IMR-90 (cell line): ENCODE measurements around the gene DOHH. TPM values are rescaled to one million over a fixed set of nuclear protein-coding genes. Genes with fewer than 3 reads are reported as not detected.

Experiments
- ATAC-seq: fragments of 200-7000 bp; cut with Tn5 transposase; 2 replicates; pipeline ENCODE4 v1.9.1; 2020; ENCODE audit warnings: low read depth, mild to moderate bottlenecking, moderate library complexity
- BruUV-seq: library from RNA; stranded (reverse); fragments of 400-500 nt; replicated peaks from 2 replicates; lab custom pipeline; 2021; lab: Mats Ljungman, UMichigan
- CTCF ChIA-PET: fragments of 300-600 bp; formaldehyde crosslinking; extraction: SDS; loops from one replicate; lab custom pipeline; 2021; ENCODE audit warnings: antibody characterized with exemption; lab: Yijun Ruan, JAX
- POLR2A ChIA-PET: fragments of 300-600 bp; sonication (Branson Sonifier 250); formaldehyde crosslinking; loops from one replicate; lab custom pipeline; 2022; ENCODE audit warnings: antibody characterized with exemption; ENCODE audit not compliant: unreplicated experiment; lab: Charles Lee
- DNase-seq: peaks from one replicate; pipeline ENCODE4 v3.0.0; 2013
- H2AFZ ChIP-seq: replicated peaks from 2 replicates; pipeline ENCODE3; 2013; ENCODE audit warnings: low read length, mild to moderate bottlenecking; ENCODE audit not compliant: poor library complexity
- H2AK5ac ChIP-seq: 2 replicates; pipeline ENCODE4 v1.6.1; 2013; ENCODE audit warnings: low read depth, low read length, inconsistent platforms
- H2AK9ac ChIP-seq: replicated peaks from 2 replicates; pipeline ENCODE3; 2013; ENCODE audit warnings: mild to moderate bottlenecking, low read depth, low read length, moderate library complexity; ENCODE audit not compliant: poor library complexity
- H2BK120ac ChIP-seq: 2 replicates; pipeline ENCODE4 v1.6.1; 2013; ENCODE audit warnings: low read depth, low read length, inconsistent platforms
- H2BK15ac ChIP-seq: 3 replicates; pipeline ENCODE4 v1.6.1; 2013; ENCODE audit warnings: low read depth, low read length, inconsistent platforms
- H2BK20ac ChIP-seq: 2 replicates; pipeline ENCODE4 v1.6.1; 2013; ENCODE audit warnings: low read depth, mild to moderate bottlenecking, inconsistent platforms, low read length, moderate library complexity
- H2BK5ac ChIP-seq: 2 replicates; pipeline ENCODE4 v1.6.1; 2013; ENCODE audit warnings: mild to moderate bottlenecking, low read depth, low read length, inconsistent platforms; ENCODE audit not compliant: poor library complexity, severe bottlenecking
- H3K14ac ChIP-seq: replicated peaks from 2 replicates; pipeline ENCODE4 v1.6.1; 2013; ENCODE audit warnings: low read depth, low read length, inconsistent platforms
- H3K18ac ChIP-seq: 2 replicates; pipeline ENCODE4 v1.6.1; 2013; ENCODE audit warnings: low read depth, low read length, control low read depth
- H3K23ac ChIP-seq: 2 replicates; pipeline ENCODE4 v1.6.1; 2013; ENCODE audit warnings: low read depth, low read length, inconsistent platforms
- H3K27ac ChIP-seq: 2 replicates; pipeline ENCODE4 v1.5.1; 2013; ENCODE audit warnings: mild to moderate bottlenecking, control low read depth, low read length; ENCODE audit not compliant: insufficient read depth
- H3K27me3 ChIP-seq: 2 replicates; pipeline ENCODE4 v1.6.1; 2013; ENCODE audit warnings: low read length; ENCODE audit not compliant: control insufficient read depth, insufficient read depth
- H3K36me3 ChIP-seq: 2 replicates; pipeline ENCODE4 v1.6.1; 2013; ENCODE audit warnings: low read length, mixed read lengths; ENCODE audit not compliant: control insufficient read depth, insufficient read depth
- H3K4ac ChIP-seq: 2 replicates; pipeline ENCODE4 v1.6.1; 2013; ENCODE audit warnings: low read depth, low read length, inconsistent platforms
- H3K4me1 ChIP-seq: 2 replicates; pipeline ENCODE4 v1.6.1; 2013; ENCODE audit warnings: low read length, mixed read lengths; ENCODE audit not compliant: control insufficient read depth, insufficient read depth
- H3K4me2 ChIP-seq: 2 replicates; pipeline ENCODE4 v1.6.1; 2013; ENCODE audit warnings: low read depth, mild to moderate bottlenecking, control low read depth, low read length, moderate library complexity
- H3K4me3 ChIP-seq: 2 replicates; pipeline ENCODE4 v1.5.1; 2013; ENCODE audit warnings: low read depth, mild to moderate bottlenecking, control low read depth, low read length, moderate library complexity; ENCODE audit not compliant: insufficient read depth
- H3K56ac ChIP-seq: 2 replicates; pipeline ENCODE4 v1.6.1; 2013; ENCODE audit warnings: low read length, inconsistent platforms; ENCODE audit not compliant: insufficient read depth; ENCODE audit errors: extremely low read depth
- H3K79me1 ChIP-seq, 2 experiments: 2 replicates each; pipeline ENCODE4 v1.6.1; 2013; ENCODE audit warnings: low read length in 2 of 2, inconsistent platforms in 1 of 2, low read depth in 1 of 2
- H3K9ac ChIP-seq: 2 replicates; pipeline ENCODE4 v1.6.1; 2013; ENCODE audit warnings: low read depth, low read length, control low read depth
- H3K9me1 ChIP-seq: 2 replicates; pipeline ENCODE4 v1.6.1; 2013; ENCODE audit warnings: low read length, inconsistent platforms; ENCODE audit not compliant: insufficient read depth
- H3K9me3 ChIP-seq: 2 replicates; pipeline ENCODE4 v1.6.1; 2013; ENCODE audit warnings: low read length; ENCODE audit not compliant: control insufficient read depth, insufficient read depth
- H4K20me1 ChIP-seq: 2 replicates; pipeline ENCODE4 v1.6.1; 2013; ENCODE audit warnings: low read length, inconsistent platforms; ENCODE audit not compliant: insufficient read depth
- H4K5ac ChIP-seq: 2 replicates; pipeline ENCODE4 v1.6.1; 2013; ENCODE audit warnings: mild to moderate bottlenecking, low read depth, low read length, control low read depth
- H4K8ac ChIP-seq, 2 experiments: 2 replicates each; pipeline ENCODE4 v1.6.1; 2013; ENCODE audit warnings: low read depth in 2 of 2, low read length in 2 of 2, control low read depth in 1 of 2, inconsistent platforms in 1 of 2
- H4K91ac ChIP-seq: 2 replicates; pipeline ENCODE4 v1.6.1; 2013; ENCODE audit warnings: low read depth, low read length, inconsistent platforms; ENCODE audit not compliant: insufficient read depth
- CHD1 ChIP-seq: IDR thresholded peaks from 2 replicates; pipeline ENCODE4 v1.6.1; 2012; ENCODE audit warnings: low read depth, low read length, improper control_type of control experiment
- MAFK ChIP-seq: IDR thresholded peaks from 2 replicates; pipeline ENCODE4 v1.6.1; 2012; ENCODE audit warnings: low read depth, low read length, improper control_type of control experiment
- MXI1 ChIP-seq: IDR thresholded peaks from 2 replicates; pipeline ENCODE4 v1.6.1; 2012; ENCODE audit warnings: low read depth, mild to moderate bottlenecking, low read length, moderate library complexity, borderline replicate concordance
- RCOR1 ChIP-seq: IDR thresholded peaks from 2 replicates; pipeline ENCODE4 v1.6.1; 2012; ENCODE audit warnings: mild to moderate bottlenecking, low read length, improper control_type of control experiment; ENCODE audit not compliant: insufficient replicate concordance
- RFX5 ChIP-seq: IDR thresholded peaks from 2 replicates; pipeline ENCODE4 v1.8.0; 2012; ENCODE audit warnings: low read depth, mild to moderate bottlenecking, low read length, moderate library complexity
- WGBS, 2 experiments: methylation state at CpG; one replicate each; pipeline versions ENCODE4 v1.1.5 to v1.1.7; 2013; ENCODE audit warnings: missing lambda C conversion rate in 2 of 2; ENCODE audit not compliant: insufficient read length in 1 of 2; ENCODE audit errors: extremely low coverage in 2 of 2; 5-methylcytosine and 5-hydroxymethylcytosine counted together
- dilution Hi-C: fragments of 300-500 bp; cut with HindIII; formaldehyde crosslinking; loops from one replicate; pipeline ENCODE4 v1.14.3; 2018; ENCODE audit warnings: low sequenced_read_pairs; ENCODE audit not compliant: unreplicated experiment
- in situ Hi-C: fragments of 300-500 bp; cut with MboI; formaldehyde crosslinking; loops from 3 replicates; pipeline ENCODE4 v1.14.3; 2019; ENCODE audit warnings: low sequenced_read_pairs, inconsistent platforms, mixed read lengths
- intact Hi-C: fragments of 100-400 bp; cut with micrococcal nuclease; formaldehyde crosslinking; loops from 2 replicates; pipeline ENCODE4 v1.10.0; 2022
- polyA plus RNA-seq, 3 experiments: library from polyadenylated mRNA; depleted of rRNA; stranded (reverse); fragments of >200 nt; gene quantifications; 2 replicates each; pipeline ENCODE4 v1.2.3, GENCODE V29; 2012; ENCODE audit warnings: low replicate concordance in 1 of 3
- total RNA-seq: library from RNA; depleted of rRNA; stranded (reverse); fragments of >200 nt; gene quantifications from 2 replicates; pipeline ENCODE4 v1.2.3, GENCODE V29; 2012

The DOHH gene
- total and polyA plus RNA-seq, 2 of the 4 experiments (the other 2 are of a cell fraction) = 3.2 to 9.2 TPM

GRCh38 chr19:3511506-3512251 lies 11.2 kb upstream of the DOHH start:
- Histone ChIP-seq H3K4ac (no peak overlapping the region), H2BK5ac (no peak overlapping the region), H2BK120ac (no peak overlapping the region), H3K9ac (no peak overlapping the region), H3K4me2 (no peak overlapping the region), H4K8ac (no peak overlapping the region), H2AK5ac (no peak overlapping the region), H4K5ac (no peak overlapping the region), H4K20me1 (peaks cover 95% of the 10 kb centered on the region), H3K9me1 (peaks cover 20% of the 10 kb centered on the region), H2AFZ (no peak overlapping the region), H3K9me3 (no peaks in the 10 kb centered on the region), H3K4me3 (no peak overlapping the region), H2AK9ac (peak overlapping the region; percentile 42), H4K91ac (no peak overlapping the region), H3K27ac (no peak overlapping the region), H2BK15ac (no peak overlapping the region), H3K14ac (no peak overlapping the region), H3K27me3 (no peaks in the 10 kb centered on the region), H3K23ac (no peak overlapping the region), H3K36me3 (peaks cover 13% of the 10 kb centered on the region), H3K56ac (no peak overlapping the region), H2BK20ac (no peak overlapping the region), H3K79me1 (peaks cover 3 to 96% of the 10 kb centered on the region in 2 experiments; a peak in 3 of 4 replicates), H3K18ac (no peak overlapping the region), H3K4me1 (peaks cover 28% of the 10 kb centered on the region)
- ATAC-seq (no peak), DNase-seq (no peak)
- no TSS peak for BruUV-seq
- ChIA-PET POLR2A (no interaction called here), CTCF (no interaction called here)
- 93% methylated on average over 17 of the region's 26 CpGs; no CpG with 5 or more reads in 1 of the 2 experiments for WGBS, 2 experiments
- dilution Hi-C loops (no loop called here), in situ Hi-C loops (no loop called here), intact Hi-C loops (no loop called here)
- TF ChIP-seq MAFK (no peak), RCOR1 (no peak), CHD1 (no peak), RFX5 (no peak), MXI1 (no peak)
